NCI-H82 (cell line): ENCODE results near the gene AFMID.
A peak's percentile ranks its signal among the peaks of the same experiment; 100 is the strongest.
"Not testable (repeated sequence)": the region's sequence is repeated elsewhere in the genome, so short reads cannot be mapped to it uniquely, and the experiment has no call there.

Experiments
- DNase-seq: peaks from one replicate; lab custom pipeline; 2025; lab: John Stamatoyannopoulos, UW

The AFMID gene

GRCh38 chr17:78223765-78224164, 36.6 kb downstream of the AFMID start:
- no peak for DNase-seq

DNA sequence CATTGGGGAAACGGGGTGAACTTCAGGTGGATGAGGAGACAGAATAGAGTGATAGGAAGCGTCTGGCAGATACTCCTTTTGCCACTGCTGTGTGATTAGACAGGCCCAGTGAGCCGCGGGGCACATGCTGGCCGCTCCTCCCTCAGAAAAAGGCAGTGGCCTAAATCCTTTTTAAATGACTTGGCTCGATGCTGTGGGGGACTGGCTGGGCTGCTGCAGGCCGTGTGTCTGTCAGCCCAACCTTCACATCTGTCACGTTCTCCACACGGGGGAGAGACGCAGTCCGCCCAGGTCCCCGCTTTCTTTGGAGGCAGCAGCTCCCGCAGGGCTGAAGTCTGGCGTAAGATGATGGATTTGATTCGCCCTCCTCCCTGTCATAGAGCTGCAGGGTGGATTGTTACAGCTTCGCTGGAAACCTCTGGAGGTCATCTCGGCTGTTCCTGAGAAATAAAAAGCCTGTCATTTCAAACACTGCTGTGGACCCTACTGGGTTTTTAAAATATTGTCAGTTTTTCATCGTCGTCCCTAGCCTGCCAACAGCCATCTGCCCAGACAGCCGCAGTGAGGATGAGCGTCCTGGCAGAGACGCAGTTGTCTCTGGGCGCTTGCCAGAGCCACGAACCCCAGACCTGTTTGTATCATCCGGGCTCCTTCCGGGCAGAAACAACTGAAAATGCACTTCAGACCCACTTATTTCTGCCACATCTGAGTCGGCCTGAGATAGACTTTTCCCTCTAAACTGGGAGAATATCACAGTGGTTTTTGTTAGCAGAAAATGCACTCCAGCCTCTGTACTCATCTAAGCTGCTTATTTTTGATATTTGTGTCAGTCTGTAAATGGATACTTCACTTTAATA, 37.3 kb downstream of the AFMID start:
- DNase-seq, result peak; percentile 78

GRCh38 chr17:78225088-78225865, 38.1 kb downstream of the AFMID start:
- peak; percentile 26 for DNase-seq

- DNase-seq, result peak; percentile 28
Observed at GRCh38 chr17:78226055-78226758, 39.0 kb downstream of the AFMID start.

- no peak for DNase-seq
Observed at GRCh38 chr17:78226759-78227454, 39.7 kb downstream of the AFMID start.

GRCh38 chr17:78227455-78227916, 40.3 kb downstream of the AFMID start:
- DNase-seq, result peak; percentile 80

- DNase-seq, result no peak
Observed at GRCh38 chr17:78228176-78228575, 41.0 kb downstream of the AFMID start.

GRCh38 chr17:78230252-78230962, 43.2 kb downstream of the AFMID start:
- DNase-seq, result no peak

DNA sequence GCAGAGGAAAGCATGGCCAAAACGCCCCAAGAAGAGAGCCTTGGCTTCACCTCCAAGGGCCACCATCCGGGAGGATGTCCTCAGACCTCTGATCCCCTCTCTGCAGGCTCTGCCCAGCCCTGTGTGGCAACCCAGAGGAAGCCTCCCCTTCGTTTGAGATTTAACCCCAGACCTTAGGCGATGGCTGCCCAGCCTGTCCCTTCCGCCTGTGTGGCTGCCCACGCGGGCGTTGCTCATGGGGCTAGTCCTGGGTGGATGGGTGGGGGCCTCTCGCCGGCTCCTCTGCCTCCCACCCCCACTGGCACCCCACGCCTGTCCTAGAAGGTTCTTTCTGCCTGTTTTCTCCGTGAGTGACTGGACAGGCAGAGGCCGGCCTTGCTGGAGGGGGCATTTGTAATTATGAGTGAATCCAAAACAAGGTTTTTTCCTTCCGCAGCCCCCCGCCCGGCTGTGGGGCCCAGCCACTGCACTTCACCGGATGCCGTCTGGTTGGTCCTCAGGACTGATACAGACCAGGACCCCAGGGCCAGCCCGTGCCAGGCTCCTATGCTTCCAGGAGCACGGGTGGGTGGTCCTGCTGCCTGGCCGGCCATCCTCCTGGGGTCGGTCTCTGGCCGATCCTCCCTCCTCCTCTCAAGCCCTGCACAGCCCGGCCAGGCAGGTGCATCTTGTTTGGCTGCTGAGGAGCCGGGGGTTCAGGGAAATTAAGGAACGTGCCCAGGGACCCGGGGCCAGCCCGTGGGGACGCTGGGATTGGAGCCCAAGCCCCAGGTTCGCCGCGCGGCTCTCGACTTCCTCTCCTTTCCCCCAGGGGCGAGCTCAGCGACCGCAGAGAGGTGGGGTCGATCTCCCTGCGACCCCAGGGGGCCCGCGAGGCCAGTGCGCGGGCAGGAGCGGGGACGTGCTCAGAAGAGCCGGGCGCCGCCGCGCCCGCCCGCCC, 44.1 kb downstream of the AFMID start, which contains the start of gene TMEM235:
TSS of gene TMEM235 (plus strand) at position 636 of the 940 bp plus-strand sequence. CDS start 393 bp downstream, outside the sequence.
- no peak for DNase-seq

- DNase-seq, result no peak
Observed at GRCh38 chr17:78231991-78232858, 45.1 kb downstream of the AFMID start.

DNA sequence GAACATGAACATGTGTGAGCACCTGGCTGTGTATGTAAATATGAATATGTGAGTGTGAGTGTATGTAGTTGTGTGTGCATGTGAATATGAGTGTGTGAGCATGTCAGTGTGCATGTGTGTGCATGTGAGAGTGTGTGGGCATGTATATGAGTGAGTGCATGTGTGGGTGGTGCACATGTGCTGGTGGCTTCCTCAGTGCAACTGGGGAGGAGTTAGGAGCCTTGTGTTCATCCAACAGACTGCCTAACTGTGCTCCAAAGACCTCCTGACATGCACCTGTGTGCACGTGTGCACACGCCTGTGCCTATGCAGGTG, 45.7 kb downstream of the AFMID start:
- DNase-seq, result no peak

GRCh38 chr17:78233678-78234077, 46.5 kb downstream of the AFMID start:
- DNase-seq, result no peak

- DNase-seq, result no peak
Observed at GRCh38 chr17:78234261-78234865, 47.2 kb downstream of the AFMID start.

GRCh38 chr17:78235022-78235421, 47.9 kb downstream of the AFMID start:
- DNase-seq, result not testable (repeated sequence)

- DNase-seq, result no peak
Observed at GRCh38 chr17:78235885-78236284, 48.7 kb downstream of the AFMID start.

DNA sequence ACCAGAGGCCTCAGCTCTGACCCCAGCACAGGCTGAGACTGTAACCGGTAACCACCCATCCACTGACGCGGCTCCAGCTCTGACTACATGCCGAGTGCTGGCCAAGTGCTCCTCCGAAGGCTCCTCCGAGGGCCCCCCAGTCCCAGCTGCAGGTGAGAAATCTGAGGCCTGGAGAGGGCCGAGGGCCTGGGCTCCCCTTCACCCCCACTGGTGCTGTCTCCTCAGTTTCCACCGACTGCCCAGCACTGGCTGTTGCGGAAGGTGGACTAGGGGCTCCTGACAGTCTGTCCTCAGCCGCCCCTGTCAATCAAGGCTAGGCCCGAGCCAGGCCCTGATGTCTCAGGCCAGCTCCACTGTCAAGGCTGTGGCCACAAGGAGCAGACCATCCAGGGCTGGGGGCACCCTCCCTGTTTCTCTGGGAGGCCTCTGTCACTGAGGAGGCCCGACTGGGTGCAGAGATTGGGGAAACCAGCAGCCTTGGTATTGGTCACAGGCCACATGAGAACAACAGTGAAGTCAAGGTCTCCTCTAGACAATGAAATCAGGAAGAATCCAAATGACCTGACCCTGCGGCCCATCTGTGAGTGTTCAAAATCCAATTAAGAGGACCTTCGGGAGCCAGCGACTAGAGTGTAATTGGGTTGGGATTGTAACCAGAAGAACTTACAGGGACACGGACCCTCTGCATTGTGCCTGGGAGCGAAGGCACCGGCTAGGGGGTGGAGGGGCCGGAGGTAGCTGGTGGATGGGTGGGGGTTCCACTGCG, 49.4 kb downstream of the AFMID start:
- DNase-seq, result peak; percentile 92

GRCh38 chr17:78237401-78238012, 50.3 kb downstream of the AFMID start:
- DNase-seq, result peak; percentile 54
